ENCODE results near the gene NUP188. TPM values are rescaled to one million over a fixed set of nuclear protein-coding genes. Genes with fewer than 3 reads are reported as not detected.

The NUP188 gene
- total and polyA plus RNA-seq, 2 of the 13 experiments (the other 11 are each of a cell fraction or from before 2014, with no cell fraction given): 28.0 to 38.5 TPM

GRCh38 chr9:128929560-128929959 is 17.9 kb upstream of the NUP188 start:
- in situ Hi-C loops (cut with HindIII; ENCODE audit: extremely low pct_ligation_motif_present, low pct_unique_long_range_greater_than_20kb): no loop called here

GRCh38 chr9:128933731-128934130 is 13.8 kb upstream of the NUP188 start:
- in situ Hi-C loops (cut with HindIII; ENCODE audit: extremely low pct_ligation_motif_present, low pct_unique_long_range_greater_than_20kb): no loop called here
- H3K4me3 ChIP-seq (replicated peaks in 1 of 3; ENCODE audit: insufficient read depth in 1 of 3, low read depth in 2 of 3, low read length in 3 of 3): no peak overlapping the region
- H3K9me3 ChIP-seq (ENCODE audit: low read length): no peaks in the 10 kb centered on the region
- no peaks in the 10 kb centered on the region for H3K4me1 ChIP-seq (ENCODE audit: insufficient read depth, low read length)
- H4K20me1 ChIP-seq (ENCODE audit: insufficient read depth, low read length): no peaks in the 10 kb centered on the region
- ATAC-seq (no peak), DNase-seq (ENCODE audit: low spot score) (no peak), FAIRE-seq (no peak)
- no peaks in the 10 kb centered on the region for H3K79me2 ChIP-seq (ENCODE audit: insufficient read depth, low read length)
- ChIA-PET POLR2A (no interaction called here), CTCF (ENCODE audit: low intra/inter-chr PET ratio, low total read pairs) (no interaction called here)
- intact Hi-C loops (cut with micrococcal nuclease; ENCODE audit: unreplicated experiment): no loop called here
- H2AFZ ChIP-seq (ENCODE audit: low read length): no peak overlapping the region
- WGBS (ENCODE audit: low lambda C conversion rate): 100% methylated on average over 3 of the region's 5 CpGs
- BruUV-seq (replicated peaks): no TSS peak
- no peaks in the 10 kb centered on the region for H3K27me3 ChIP-seq (ENCODE audit: control insufficient read depth in 1 of 2, insufficient read depth in 2 of 2, low read length in 2 of 2)
- H3K27ac ChIP-seq (ENCODE audit: extremely low read length, insufficient read depth, low read length): no peak overlapping the region
- no peak overlapping the region for H3K4me2 ChIP-seq (ENCODE audit: low read depth, low read length)
- H3K36me3 ChIP-seq (replicated peaks in 1 of 2; ENCODE audit: control insufficient read depth in 1 of 2, insufficient read depth in 2 of 2, low read length in 2 of 2): peaks cover 0 to 2% of the 10 kb centered on the region in 2 experiments; a peak in 2 of 5 replicates
- no peak overlapping the region for H3K9ac ChIP-seq (ENCODE audit: insufficient read depth, low read depth, low read length)
- TF ChIP-seq ZNF782 (CRISPR knock-in tag; IDR thresholded peaks at IDR 0.05; ENCODE audit: borderline replicate concordance) (no peak), TOPORS (CRISPR knock-in tag; IDR thresholded peaks at IDR 0.05) (no peak), EHMT2 (IDR thresholded peaks at IDR 0.05; ENCODE audit: borderline replicate concordance, low read depth, low read length) (no peak), AGO2 (optimal IDR thresholded peaks at IDR 0.05; ENCODE audit: low read depth, low read length) (no peak), NKX3-1 (CRISPR knock-in tag; IDR thresholded peaks at IDR 0.05) (no peak), CENPBD1 (CRISPR knock-in tag; IDR thresholded peaks at IDR 0.05; ENCODE audit: borderline replicate concordance, low read depth) (no peak)

More at GRCh38 chr9:128929560-128929959, 17.9 kb upstream of the NUP188 start:
- POLR2A ChIA-PET: interaction anchor here (0.8 kb wide), 1 partner anchor 19 kb away, joined by 3 read pairs; no protein-coding TSS in a partner anchor
- intact Hi-C loops (cut with micrococcal nuclease; ENCODE audit: unreplicated experiment): no loop called here
- no peaks in the 10 kb centered on the region for H3K79me2 ChIP-seq (ENCODE audit: insufficient read depth, low read length)
- no peak overlapping the region for H3K4me3 ChIP-seq (replicated peaks in 1 of 3; ENCODE audit: insufficient read depth in 1 of 3, low read depth in 2 of 3, low read length in 3 of 3)
- ATAC-seq: no peak
- H3K9ac ChIP-seq (ENCODE audit: insufficient read depth, low read depth, low read length): no peak overlapping the region
- no peak overlapping the region for H3K27ac ChIP-seq (ENCODE audit: extremely low read length, insufficient read depth, low read length)
- H3K36me3 ChIP-seq (replicated peaks in 1 of 2; ENCODE audit: control insufficient read depth in 1 of 2, insufficient read depth in 2 of 2, low read length in 2 of 2): peaks cover 0 to 2% of the 10 kb centered on the region in 2 experiments; a peak in 2 of 5 replicates
- no peak for DNase-seq (ENCODE audit: low spot score)
- CTCF ChIA-PET (ENCODE audit: low intra/inter-chr PET ratio, low total read pairs): no interaction called here
- no TSS peak for BruUV-seq (replicated peaks)
- no peaks in the 10 kb centered on the region for H4K20me1 ChIP-seq (ENCODE audit: insufficient read depth, low read length)
- no peaks in the 10 kb centered on the region for H3K27me3 ChIP-seq (ENCODE audit: control insufficient read depth in 1 of 2, insufficient read depth in 2 of 2, low read length in 2 of 2)
- TF ChIP-seq ETV6 (CRISPR knock-in tag; conservative IDR thresholded peaks at IDR 0.05) (no peak), TOPORS (CRISPR knock-in tag; IDR thresholded peaks at IDR 0.05) (no peak), ZNF83 (CRISPR knock-in tag; IDR thresholded peaks at IDR 0.05; ENCODE audit: borderline replicate concordance) (no peak), RBM39 (IDR thresholded peaks at IDR 0.05; ENCODE audit: low read depth, low read length, poor library complexity, severe bottlenecking) (no peak), ZNF770 (CRISPR knock-in tag; IDR thresholded peaks at IDR 0.05) (no peak)
- H3K4me1 ChIP-seq (ENCODE audit: insufficient read depth, low read length): peaks cover 7% of the 10 kb centered on the region
- no peak for FAIRE-seq
- no peaks in the 10 kb centered on the region for H3K9me3 ChIP-seq (ENCODE audit: low read length)
- H3K4me2 ChIP-seq (ENCODE audit: low read depth, low read length): no peak overlapping the region
- no peak overlapping the region for H2AFZ ChIP-seq (ENCODE audit: low read length)
- WGBS (ENCODE audit: low lambda C conversion rate): 96% methylated on average over 4 of the region's 4 CpGs

Data from HepG2 (cell line).